Measurements from ENCODE around the gene FTSJ3. TPM values are rescaled to one million over a fixed set of nuclear protein-coding genes. Genes with fewer than 3 reads are reported as not detected.
A peak's percentile ranks its signal among the peaks of the same experiment; 100 is the strongest.
"Not testable (repeated sequence)": the region's sequence is repeated elsewhere in the genome, so short reads cannot be mapped to it uniquely, and the experiment has no call there.

FTSJ3 gene
- total RNA-seq, 2 donors from 2014 or later, result 25.2 to 26.0 TPM

- intact Hi-C loops (cut with DNase I), result no loop called here
- no peak for DNase-seq (ENCODE audit: low spot score)
These were observed 16.6 kb upstream of the FTSJ3 start for GRCh38 chr17:63843910-63844677.

GRCh38 chr17:63843387-63843888, 16.0 kb upstream of the FTSJ3 start:
- intact Hi-C loops (cut with DNase I), result not testable (repeated sequence)
- DNase-seq (ENCODE audit: low spot score), result peak; percentile 82

GRCh38 chr17:63842540-63843386, 15.3 kb upstream of the FTSJ3 start, which contains the start of gene SMARCD2:
SMARCD2 (minus strand) TSS chr17:63842685; CDS start chr17:63842674, 11 bp downstream.
- intact Hi-C loops (cut with DNase I), result no loop called here

DNA sequence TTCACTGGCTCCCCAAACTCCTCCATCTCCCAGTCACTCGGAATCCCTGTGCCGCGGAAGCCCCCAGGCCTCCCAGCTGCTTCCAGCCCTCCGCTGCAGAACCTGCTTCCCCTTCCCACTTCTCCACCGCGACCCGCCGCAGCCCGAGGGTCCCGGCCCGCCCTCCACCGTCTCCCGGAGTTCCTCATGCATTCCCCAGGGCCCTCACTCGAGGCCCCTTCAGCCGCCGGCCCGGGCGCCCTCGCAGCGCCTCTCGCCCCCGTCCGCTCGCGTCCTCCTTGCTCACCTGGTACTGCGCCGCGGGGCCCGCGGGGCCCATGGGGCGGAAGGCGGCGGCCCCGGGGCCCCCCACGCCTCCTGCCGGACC, 14.7 kb upstream of the FTSJ3 start:
- intact Hi-C loops (cut with DNase I), result no loop called here
- DNase-seq (ENCODE audit: low spot score), result peak; percentile 85

More at GRCh38 chr17:63842540-63843386, 15.3 kb upstream of the FTSJ3 start, which contains the start of gene SMARCD2:
- DNase-seq (ENCODE audit: low spot score), result peak; percentile 100

- DNase-seq (ENCODE audit: low spot score), result peak; percentile 88
- intact Hi-C loops (cut with DNase I), result no loop called here
These were observed 14.1 kb upstream of the FTSJ3 start for GRCh38 chr17:63841350-63842172.

GRCh38 chr17:63840591-63841349, 13.3 kb upstream of the FTSJ3 start:
- intact Hi-C loops (cut with DNase I), result no loop called here
- DNase-seq (ENCODE audit: low spot score), result no peak

- intact Hi-C loops (cut with DNase I), result loop anchor here in 1 of 2 donors (10.0 kb wide), 1 partner anchor 64 kb away; the partner anchor contains the start of genes CCDC47 and DDX42
- peak; percentile 96 for DNase-seq (ENCODE audit: low spot score)
These were observed 11.2 kb upstream of the FTSJ3 start for GRCh38 chr17:63838631-63839171.

- intact Hi-C loops (cut with DNase I), result loop anchor here in 1 of 2 donors (10.0 kb wide), 1 partner anchor 63 kb away; the partner anchor contains the start of genes CCDC47 and DDX42
- DNase-seq (ENCODE audit: low spot score), result no peak
These were observed 10.6 kb upstream of the FTSJ3 start for GRCh38 chr17:63837962-63838600.

DNA sequence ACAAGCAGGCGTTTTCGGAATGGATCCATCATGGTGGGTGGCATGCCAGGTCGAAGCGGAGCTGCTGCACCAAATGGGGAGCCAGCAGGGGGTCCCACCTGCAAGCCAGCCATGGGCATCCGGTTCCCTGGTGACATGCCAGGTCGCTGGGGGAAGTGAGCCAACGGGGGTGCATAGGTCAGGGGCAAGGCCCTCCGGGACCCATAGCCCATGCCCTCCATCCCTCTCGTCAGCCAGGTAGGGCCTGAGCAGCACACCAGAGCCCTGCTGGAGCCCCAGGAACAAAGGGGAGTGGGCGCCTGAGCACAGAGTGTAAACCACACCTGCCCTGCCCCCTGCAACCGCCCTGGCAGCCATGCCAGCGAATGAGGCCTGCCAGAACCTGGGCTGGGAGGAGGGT, 10.0 kb upstream of the FTSJ3 start:
- intact Hi-C loops (cut with DNase I), result loop anchor here in 1 of 2 donors (10.0 kb wide), 1 partner anchor 63 kb away; the partner anchor contains the start of genes CCDC47 and DDX42

DNA sequence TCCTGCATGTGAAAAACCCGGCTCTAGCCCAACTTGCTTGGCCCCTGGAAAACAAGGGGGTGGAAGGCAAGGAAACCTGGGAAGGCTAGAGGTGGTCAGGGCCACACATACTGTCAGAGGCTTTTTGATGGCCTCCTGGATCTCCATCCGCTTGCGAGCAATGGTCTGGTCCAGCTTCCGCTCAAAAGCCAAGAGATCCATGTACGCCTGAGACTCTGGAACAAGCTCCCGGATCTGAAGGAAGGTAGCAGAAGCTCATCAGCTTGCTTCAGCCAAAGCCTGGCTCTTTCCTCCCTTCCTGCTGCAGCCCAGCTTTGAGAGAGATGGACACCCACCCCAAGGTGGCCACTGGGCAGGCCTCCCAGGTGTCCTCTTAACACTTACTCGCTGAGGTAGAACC, 9.3 kb upstream of the FTSJ3 start:
- intact Hi-C loops (cut with DNase I), result loop anchor here in 1 of 2 donors (10.0 kb wide), 1 partner anchor 62 kb away; the partner anchor contains the start of genes CCDC47 and DDX42

More for the DNA sequence above, 10.0 kb upstream of the FTSJ3 start:
- DNase-seq (ENCODE audit: low spot score), result no peak

DNA sequence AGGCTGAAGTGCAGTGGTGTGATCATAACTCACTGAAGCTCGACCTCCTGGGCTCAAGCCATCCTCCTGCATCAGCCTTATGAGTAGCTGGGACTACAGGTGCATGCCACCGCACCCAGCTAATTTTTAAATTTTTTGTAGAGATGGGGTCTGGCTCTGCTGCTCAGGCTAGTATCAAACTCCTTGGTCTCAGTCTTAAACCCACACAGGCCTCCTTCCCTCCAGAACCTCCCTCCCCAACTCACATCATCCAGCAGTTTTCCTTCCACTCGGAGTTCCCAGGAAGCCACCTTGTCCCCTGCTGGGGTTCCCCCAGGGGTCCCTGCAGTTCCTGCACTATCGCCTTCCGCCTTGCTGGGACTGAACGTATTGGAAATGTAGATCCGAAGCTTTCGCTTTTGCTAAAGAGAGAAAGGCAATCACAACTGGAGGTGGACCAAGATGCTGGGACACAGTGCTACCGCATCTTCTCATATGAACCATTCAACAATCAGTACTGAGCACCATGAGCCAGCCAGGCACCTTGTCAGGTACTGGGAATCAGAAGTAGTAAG, 7.8 kb upstream of the FTSJ3 start:
- no peak for DNase-seq (ENCODE audit: low spot score)
- intact Hi-C loops (cut with DNase I), result loop anchor here in 1 of 2 donors (10.0 kb wide), 1 partner anchor 60 kb away; the partner anchor contains the start of genes CCDC47 and DDX42

More for the DNA sequence above, 9.3 kb upstream of the FTSJ3 start:
- no peak for DNase-seq (ENCODE audit: low spot score)

- intact Hi-C loops (cut with DNase I), result loop anchor here in 1 of 2 donors (10.0 kb wide), 1 partner anchor 60 kb away; the partner anchor contains the start of genes CCDC47 and DDX42
These were observed 7.1 kb upstream of the FTSJ3 start for GRCh38 chr17:63834431-63835166.

DNA sequence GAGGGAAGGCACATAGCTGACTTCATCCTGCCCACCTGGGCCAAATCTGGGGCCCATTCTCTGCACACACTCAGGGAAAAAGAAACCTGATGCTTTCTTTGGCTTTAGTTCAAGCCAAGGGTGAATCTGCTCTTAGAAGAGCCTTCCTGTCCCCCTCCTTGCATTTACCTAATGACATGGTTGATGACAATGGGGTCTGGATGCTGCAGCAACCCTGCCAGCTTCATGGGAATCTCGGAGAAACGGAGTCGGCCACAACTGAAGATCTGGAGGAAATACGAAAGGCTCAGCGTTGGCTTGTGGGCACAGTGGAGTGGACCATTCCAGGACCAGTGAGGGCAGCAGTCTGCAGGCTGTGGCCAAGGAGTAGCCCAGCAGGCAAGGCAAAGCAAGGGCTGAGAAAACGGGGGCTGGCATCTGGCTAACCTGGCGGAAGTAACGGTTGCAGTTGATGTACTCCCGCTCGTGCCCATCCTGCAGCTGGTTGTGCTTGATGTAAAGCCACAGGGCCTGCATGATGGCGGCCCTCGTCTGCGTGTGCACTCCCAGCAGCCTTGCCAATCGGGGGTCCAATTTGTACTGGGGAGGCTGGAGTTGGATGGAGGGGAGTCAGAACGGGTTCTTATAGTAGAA, 6.4 kb upstream of the FTSJ3 start:
- no peak for DNase-seq (ENCODE audit: low spot score)
- intact Hi-C loops (cut with DNase I), result loop anchor here in 1 of 2 donors (10.0 kb wide), 1 partner anchor 59 kb away; the partner anchor contains the start of genes CCDC47 and DDX42

More at GRCh38 chr17:63834431-63835166, 7.1 kb upstream of the FTSJ3 start:
- no peak for DNase-seq (ENCODE audit: low spot score)

DNA sequence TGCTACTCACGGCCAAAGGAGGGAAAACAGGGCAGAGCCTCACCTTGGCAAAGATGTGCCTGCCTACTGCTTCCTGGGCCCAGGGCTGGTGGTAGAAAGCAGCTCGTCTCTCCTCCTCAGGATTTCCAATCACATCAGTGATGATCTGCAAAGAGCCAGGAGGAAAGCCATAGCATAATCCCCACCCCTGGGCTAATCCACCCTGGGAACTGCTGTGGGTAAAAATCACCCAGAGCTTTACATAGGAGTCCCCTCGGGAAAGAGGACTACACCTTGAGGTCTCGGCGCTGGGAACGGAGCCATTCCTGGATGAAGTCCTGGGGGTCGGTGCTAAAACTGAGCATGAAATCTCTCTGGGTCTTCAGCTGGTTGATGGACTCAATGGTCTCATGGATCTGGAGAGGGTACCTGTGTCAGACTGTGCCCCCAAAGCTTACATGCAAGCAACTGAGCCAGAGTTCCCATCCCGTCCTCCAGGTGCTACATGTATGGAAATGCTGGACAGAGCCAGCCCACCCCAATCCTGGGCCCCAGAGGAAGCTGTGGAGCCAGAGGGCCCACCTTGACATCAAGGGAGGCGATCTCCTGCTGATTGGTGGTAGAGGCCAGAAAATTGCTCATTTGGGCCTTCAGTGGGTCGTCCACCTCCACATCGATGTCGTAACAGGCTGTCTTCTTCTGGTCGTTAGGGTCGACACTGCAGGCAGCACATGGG, 5.7 kb upstream of the FTSJ3 start:
- intact Hi-C loops (cut with DNase I), result loop anchor here in 1 of 2 donors (10.0 kb wide), 1 partner anchor 58 kb away; the partner anchor contains the start of genes CCDC47 and DDX42
- DNase-seq (ENCODE audit: low spot score), result no peak

- no peak for DNase-seq (ENCODE audit: low spot score)
- intact Hi-C loops (cut with DNase I), result loop anchor here in 1 of 2 donors (10.0 kb wide), 1 partner anchor 58 kb away; the partner anchor contains the start of genes CCDC47 and DDX42
These were observed 5.0 kb upstream of the FTSJ3 start for GRCh38 chr17:63832455-63832854.

Data from posterior vena cava (tissue), 2 donors.